ENCODE measurements around the gene LRRC59.
A peak's percentile ranks its signal among the peaks of the same experiment; 100 is the strongest.
"Not testable (repeated sequence)": the region's sequence is repeated elsewhere in the genome, so short reads cannot be mapped to it uniquely, and the experiment has no call there.

The LRRC59 gene

DNA sequence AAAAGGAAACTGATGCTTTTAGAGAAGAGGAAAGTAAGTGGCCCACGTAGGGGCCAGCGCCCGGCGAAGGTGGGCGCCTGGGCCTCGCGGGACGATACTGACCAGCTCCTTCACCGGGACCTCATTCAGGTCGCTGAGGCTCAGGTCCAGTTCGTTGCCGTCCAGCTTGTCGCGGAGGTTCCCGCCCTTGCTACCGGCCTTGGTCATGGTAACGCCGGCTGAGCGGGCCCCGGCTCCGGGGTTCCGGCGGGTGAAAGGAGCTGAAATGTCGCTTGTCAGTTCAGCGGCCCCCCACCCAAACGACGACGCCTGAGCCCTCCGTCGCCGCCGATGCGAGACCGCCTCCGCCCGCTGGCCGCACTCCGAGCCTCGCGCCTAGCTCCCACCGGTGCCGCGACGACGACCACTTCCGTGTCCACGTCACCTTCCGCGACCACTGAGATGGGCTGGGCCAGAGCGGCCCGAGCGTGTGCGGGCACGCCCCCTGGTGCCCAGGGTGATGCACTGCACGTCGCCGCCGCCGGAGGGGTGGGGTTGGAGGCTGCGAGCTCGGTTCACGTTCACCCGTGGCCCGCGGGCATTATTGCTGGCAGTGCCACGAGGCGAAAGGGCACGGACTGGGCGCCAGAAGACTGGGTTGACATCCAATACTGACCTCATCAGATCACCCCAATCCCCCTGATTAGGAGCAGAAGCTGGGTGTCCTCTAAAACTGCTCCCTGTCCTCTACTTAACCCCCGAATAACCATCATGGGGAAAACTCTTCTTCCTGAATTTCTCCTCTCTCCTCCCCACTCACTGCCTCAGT, at the start of gene LRRC59:
Gene LRRC59, minus strand, starts transcription at position 413 of the 808 bp plus-strand sequence. Its CDS starts 206 bp downstream, at position 207.
- peak; percentile 76 for DNase-seq (ENCODE audit: low spot score)

DNA sequence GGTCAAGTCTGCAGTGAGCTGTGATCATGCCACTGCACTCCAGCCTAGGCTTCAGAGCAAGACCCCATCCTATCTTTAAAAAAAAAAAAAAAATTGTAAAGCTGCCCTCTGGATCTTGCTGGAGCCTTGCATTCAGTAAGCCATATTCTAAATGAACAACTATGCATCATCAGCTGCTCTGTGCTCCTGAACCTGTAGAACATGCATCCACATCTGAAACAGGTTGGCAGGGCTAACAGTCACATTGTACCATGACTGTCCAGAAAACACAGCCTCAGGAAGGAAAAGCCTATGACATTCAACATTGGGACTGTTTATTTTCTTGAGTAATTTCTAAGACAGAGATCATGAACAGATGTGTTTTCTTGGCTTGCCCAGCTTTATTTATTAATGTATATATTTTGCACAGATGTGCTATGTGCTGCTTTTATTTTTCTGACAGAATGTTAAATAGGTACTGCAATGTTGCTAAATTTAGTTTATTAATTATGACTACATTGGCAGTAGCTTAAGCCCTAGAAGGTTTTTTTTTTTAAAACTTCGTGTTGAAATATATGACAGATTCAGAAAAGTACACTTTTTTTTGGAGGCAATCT, 48.5 kb upstream of the LRRC59 start:
- DNase-seq (ENCODE audit: low spot score), result no peak

DNA sequence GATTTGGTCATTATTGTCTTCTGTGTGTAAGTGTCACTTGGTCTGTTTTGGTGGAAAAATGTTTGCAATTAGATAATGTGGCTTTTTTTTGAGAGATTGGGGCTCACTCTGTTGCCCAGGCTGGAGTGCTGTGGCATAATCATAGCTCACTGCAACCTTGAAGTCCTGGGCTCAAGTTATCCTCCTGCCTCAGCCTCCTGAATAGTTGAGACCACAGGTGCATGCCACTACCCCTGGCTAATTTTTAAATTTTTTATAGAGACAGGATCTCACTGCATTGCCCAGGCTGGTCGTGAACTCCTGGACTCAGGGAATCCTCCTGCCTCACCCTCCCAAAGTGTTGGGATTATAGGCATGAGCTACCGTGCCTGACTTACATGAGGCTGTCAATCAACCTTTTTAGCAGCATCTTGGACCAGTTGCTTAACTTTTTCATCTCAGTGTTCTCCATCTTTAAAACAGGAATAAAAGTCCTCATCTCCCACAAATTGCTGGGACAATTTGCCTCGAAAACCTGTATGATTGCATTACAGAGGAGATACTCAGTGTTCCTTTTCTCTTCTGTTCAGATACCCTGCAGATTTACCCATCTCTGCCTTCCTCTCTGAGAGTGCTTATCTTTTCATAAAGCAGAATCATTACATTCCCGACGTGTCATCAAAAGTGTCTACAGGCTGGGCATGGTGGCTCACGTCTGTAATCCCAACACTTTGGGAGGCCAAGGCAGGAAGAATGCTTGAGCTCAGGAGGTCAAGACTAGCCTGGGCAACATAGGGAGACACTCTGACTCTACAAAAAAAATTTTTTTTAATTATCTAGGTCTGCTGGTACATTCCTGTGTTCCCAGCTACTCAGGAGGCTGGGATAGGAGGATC, 47.8 kb upstream of the LRRC59 start:
- no peak for DNase-seq (ENCODE audit: low spot score)

DNA sequence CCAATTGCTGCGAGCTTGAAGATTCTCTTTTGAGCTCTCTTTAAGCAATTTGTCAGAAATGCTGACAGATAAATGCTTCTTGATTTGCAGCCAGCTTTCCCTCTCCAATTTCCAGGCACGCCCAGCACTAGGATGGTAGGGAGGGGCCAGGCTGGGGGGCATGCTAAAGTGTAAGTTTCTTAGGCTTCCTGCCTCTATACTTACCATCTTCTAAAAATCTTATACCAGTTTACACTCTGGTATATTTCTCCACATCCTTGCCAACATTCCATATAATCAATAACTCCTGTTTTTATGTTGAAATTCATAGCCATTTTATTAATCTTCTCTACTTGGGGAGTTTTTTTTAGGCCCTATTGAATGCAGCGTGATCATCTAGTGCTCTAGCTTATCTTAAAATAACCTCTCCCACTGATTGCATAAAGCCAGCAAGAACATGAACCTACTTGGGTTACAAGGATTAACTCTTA, 46.2 kb upstream of the LRRC59 start:
- DNase-seq (ENCODE audit: low spot score), result no peak

DNA sequence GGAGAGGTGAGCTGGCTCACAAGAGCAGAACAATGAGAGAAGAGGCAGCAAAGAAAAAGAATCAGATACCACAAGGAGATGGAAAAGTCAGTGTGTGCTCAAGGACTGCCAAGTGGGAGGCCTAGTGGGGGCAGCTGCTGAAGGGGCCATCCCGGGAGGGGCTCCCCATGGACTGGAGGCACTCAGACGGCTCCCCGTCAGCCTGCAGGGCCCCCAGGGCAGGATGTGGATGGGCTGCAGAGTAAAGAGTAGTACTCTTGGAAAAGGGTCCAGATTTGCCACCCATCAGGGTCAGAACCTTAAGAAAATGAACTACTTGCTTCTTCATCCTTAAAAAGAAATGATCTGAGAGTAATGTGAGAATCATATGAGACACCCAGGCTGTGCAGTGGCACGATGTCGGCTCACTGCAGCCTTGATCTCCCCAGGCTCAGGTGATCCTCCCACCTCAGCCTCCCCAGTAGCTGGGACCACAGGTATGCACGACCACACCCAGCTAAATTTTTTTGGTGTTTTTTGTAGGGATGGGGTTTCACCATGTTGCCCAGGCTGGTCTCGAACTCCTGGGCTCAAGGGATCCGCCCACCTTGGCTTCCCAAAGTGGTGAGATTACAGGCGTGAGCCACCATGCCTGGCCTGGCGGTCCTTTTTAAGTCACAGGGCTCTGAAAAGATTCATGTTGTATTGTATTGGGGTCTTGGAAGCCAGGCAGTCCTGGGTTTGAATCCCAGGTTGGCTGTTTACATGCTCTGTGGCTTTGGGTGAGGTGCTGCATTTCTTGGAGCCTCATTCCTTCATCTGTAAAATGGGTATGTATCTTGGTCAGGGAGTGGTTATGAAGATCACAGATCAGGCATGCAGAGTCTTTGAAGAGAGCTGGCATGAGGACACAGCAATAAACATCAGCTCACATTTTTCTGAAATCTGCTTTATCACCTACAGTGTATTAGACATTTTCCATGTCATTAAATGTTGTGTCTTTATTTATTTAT, 43.8 kb upstream of the LRRC59 start:
- DNase-seq (ENCODE audit: low spot score), result no peak

DNA sequence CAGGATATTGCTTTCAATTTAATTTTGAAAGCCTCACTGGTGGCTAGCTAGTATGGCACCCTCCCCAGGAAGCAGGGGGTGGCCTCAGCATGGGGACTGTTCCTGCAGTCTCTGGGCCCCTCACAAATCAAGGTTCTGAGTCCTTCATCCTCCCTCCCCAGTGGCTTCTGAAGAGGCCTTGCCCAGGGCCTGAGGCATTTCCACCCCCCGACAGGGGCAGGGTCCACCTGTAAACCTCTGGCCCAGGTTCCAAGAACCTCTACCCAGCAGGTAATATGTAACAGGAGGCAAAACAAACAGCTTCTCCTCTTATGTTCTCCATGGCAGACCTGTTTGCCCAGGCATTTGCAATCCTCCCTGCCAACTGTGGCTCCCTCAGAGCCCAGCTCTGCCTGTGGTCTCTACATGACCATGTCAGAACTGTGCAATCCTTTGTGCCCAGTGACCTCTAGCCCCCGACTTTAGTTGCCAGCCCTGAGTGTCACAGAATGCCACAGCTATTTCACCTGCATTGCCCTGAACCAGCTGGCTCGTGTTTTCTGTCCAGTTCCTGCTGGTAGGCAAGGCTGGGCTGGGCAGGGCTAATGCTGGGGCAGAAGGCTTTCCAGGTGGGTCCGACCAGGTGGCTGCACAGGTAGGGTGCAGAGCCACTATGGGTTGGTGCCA, 43.0 kb upstream of the LRRC59 start:
- no peak for DNase-seq (ENCODE audit: low spot score)

DNA sequence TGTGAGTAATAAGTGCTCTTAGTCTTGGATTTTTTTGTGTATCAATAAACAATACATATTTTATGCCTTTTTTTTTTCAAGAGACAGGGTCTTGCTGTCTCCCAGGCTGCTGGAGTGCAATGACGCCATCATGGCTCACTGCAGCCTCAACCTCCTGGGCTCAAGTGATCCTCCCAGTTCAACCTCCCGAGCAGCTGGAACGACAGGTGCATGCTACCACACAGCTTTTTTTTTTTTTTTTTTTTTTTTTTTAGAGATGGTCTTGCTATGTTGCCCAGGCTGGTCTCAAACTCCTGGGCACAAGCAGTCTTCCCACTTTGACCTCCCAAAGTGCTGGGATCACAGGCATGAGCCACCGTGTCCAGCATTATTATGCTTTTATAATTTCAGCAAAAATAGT, 41.7 kb upstream of the LRRC59 start:
- DNase-seq (ENCODE audit: low spot score), result no peak

DNA sequence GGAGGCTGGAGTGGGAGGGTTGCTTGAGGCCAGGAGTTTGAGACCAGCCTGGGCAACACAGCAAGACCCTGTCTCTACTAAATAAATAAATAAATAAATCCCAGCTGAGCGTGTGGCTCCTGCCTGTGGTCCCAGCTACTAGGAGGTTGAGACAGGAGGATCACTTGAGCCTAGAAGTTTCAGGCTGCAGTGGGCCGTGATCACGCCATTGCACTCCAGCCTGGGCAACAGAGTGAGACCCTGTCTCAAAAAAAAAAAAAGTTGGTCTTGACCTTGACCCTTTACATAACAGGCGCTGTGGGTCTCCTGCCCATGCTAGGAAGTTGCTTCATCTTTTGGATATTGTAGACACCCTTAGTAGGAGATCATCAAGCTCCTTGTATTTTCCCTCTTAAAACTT, 40.1 kb upstream of the LRRC59 start:
- DNase-seq (ENCODE audit: low spot score), result no peak

DNA sequence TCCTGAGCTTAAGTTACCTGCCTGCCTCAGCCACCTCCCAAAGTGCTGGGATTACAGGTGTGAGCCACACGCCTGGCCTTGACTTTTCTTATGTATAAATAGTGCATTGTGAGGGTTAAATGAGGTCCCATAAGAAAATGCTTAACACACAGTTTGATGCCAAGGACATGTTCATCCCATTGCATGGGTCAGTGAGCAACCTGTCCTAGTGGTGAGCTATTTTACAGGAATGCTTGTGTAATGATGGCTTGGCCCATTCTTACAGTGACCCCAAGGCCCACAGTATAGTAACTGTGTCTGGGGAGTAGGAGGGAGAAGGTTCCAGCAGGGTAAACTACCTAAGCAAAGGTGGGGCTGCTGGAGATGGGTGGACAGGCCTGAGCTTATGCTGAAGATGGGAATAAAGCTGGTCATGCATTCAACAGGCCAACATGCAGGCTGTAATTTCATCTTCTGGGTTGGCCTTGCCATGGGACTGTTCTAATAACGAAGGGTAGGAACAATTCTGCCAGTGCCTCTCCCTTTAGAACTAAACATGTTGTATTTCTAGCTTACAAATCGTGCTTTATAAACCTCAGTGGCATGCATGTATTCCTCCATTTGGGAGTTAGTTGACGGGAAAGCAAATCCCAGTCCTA, 34.9 kb upstream of the LRRC59 start:
- DNase-seq (ENCODE audit: low spot score), result no peak

DNA sequence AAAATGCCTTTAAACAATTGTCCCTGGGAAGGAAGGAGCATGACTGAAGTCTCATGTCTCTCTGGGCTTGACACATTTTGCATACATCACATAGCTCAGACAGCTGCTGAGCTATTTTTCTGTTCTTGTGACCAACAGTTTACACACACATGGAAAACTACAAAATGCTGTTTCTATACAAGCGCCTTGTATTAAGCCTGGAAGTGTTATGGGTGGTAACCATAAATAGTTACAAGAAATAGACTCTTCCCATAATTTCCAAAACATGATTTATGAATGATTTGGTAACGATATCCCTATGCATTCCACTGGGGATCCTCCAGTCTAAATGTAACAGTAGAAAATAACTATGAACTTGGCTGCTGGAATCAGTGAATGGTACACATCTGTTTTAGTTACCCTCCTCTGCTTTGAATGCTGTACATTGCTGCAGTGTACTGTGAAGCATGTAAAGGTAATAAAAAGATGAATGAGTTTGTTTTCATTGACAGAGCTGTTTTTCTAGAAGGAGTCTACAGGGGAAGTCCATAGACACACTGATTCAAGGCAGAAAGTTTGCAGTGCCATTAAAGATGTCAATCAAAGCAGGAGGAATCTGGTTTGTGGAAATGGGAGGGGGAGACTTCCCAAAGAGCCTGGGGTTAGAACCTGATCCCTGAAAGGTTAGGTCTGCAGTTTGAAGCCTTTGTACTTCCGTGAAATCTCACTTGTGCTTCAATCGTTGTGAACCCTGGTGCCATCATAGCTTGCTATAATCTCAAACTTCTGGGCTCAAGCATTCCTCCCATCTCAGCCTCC, 33.7 kb upstream of the LRRC59 start:
- DNase-seq (ENCODE audit: low spot score), result no peak

DNA sequence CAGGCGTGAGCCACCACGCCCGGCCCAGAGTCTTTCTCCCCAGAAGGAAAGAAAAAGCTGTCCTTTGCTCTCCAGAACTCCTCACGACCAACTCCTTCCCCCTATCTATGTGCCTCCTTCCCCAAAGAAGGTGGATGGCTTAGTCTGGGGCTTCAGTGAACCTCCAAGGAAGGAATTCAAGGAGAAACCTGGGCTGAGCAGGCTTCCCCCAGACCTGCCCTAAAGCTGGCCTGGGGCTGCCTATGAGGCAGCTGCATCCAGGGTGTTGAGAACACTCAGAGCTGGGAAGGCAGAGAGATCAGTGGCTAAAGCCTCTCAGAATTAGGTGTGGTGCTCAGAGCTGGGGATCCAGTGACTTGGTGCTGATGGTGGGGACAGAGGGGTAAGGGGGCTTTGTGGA, 32.5 kb upstream of the LRRC59 start:
- DNase-seq (ENCODE audit: low spot score), result no peak

DNA sequence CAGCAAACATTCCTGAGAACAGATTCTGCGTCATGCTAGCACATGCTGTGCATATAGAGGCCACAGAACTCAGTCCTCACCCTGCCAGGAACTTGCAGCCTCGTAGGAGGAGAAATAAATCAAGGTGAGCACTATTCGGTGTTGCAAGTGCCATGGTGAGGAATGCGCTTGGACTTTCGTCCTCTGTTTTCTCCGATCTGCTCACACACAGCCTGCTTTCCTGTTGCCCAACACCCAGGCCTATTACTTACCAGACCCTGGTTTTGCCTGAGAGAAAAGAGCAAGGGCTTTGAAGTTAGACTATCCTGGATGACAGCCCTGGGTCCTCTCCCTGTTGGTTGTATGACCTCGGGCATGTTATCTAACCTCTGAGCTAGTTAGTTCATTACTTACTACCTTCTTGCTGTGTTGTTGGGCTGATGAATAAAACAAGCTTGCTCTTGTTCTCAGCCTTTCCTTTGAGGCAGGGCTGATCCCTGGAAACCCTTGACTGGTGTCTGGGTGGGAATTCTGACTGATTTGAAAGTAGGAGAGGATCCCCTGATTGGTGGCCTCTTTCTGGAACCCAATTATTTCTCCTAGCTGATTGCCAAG, 31.6 kb upstream of the LRRC59 start:
- DNase-seq (ENCODE audit: low spot score), result no peak

DNA sequence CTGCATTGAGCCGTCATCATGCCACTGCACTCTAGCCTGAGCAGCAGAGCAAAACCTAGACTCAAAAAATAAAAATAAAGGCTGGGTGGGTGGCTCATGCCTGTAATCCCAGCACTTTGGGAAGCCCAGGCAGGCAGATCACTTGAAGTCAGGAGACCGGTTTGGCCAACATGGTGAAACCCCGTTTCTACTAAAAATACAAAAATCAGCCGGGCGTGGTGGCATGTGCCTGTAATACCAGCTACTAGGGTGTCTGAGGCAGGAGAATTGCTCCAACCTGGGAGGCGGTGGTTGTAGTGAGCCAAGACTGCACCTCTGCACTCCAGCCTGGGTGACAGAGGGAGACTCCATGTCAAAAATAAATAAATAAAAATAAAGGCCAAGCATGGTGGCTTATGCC, 30.8 kb upstream of the LRRC59 start:
- not testable (repeated sequence) for DNase-seq (ENCODE audit: low spot score)

DNA sequence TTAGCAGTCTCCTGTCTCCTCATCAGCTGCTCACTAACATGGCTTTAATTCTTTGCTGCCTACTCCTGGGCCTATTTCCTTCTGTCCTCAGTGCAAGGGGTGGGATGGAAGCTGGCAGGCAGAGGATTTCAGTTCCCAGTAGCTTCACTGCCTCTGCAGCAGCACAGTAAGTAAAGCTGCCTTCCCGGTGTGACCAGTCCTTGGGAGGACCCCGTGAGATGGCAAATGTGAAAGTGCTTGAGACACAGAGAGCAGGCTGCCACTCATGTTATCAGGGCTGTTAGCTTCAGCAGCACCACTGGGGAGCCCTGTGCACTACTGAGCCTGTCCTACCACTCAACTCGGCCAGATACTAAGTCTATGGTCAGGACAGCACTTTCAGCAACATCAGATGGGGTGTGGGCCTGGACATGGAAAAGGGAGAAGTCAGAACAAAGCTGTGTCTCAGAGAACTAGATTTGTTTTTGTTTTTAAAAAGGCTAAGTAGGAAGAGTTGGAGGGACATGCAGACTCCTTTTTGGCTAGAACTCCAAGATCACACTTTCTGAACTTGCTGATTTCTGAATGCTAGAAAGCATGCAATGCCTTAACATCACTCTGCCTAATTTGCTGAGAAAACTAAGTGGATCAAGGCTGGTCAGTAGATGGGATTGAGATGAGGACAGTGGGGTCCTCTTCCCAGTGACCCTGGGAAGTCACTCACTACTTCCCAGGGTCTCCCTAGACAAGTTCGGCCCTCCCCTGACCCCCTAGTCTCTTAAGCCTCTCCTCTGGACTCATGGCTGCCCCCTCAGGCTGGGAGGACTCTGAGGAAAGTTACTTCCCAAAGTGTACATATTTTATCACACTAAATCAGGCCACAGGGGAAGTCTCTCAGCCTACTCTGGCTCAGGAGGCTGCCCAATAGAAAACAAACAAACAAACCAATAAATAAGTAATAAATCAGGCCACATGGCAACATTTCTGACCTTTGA, 29.8 kb upstream of the LRRC59 start:
- no peak for DNase-seq (ENCODE audit: low spot score)

DNA sequence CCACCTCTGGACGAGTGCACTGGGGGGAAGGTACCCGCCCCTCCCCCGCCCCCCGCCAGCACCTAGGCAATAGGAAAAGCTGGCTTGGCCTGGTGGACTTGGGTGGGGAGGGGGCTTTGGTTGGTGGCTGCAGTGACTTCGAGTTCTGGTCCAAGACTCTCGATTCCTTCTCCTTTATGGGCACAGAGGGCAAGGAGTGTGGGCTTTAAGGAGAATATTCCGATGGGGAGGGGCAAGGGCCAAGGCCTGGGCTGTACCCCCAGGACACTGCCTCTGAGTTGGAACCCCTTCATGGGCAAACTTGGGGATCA, 29.1 kb upstream of the LRRC59 start:
- DNase-seq (ENCODE audit: low spot score), result no peak

DNA sequence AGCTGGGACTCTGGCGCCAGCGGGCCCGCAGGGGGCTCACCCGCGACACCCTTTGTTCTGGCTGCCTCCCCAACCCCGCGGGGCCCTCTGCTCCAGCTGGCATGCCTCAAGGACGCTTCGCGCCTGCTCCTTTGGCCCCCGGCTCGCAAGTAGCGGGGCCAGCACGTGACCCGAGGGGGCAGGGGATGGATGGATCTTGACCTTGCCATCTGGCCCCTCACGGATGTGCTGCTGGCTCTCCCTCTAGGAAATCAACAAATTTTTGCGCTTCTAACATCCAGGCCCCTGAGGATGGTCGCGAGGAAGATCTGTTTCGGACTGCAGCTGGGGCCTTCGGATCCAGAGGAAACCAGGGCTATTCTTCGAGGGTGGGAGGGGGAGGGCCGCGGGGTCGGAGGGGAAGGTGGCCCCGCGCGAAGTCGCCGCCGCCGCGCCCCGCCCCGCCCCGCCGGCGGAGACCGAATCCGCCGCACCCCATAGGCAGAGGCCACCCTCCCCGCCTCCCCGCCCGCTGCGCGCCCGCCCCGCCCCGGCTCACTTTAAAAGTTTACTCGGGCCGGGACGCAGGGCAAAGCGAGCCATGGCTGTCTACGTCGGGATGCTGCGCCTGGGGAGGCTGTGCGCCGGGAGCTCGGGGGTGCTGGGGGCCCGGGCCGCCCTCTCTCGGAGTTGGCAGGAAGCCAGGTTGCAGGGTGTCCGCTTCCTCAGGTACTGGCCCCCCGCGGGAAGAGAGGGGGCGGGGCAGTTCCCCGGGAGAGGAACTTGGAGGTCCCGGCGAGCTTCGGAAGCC, 28.6 kb upstream of the LRRC59 start, which contains the start of gene ACSF2:
Gene ACSF2, plus strand, starts transcription at position 537 of the 790 bp plus-strand sequence. Its CDS starts 44 bp downstream, at position 581.
- no peak for DNase-seq (ENCODE audit: low spot score)
